H1 (cell line): ENCODE results near the gene RAD18. TPM values are rescaled to one million over a fixed set of nuclear protein-coding genes. Genes with fewer than 3 reads are reported as not detected.

ENCODE experiments used
- CTCF ChIA-PET: fragments of 300-600 bp; sonication (Branson Sonifier 250); formaldehyde crosslinking; loops from one replicate; lab custom pipeline; 2021; ENCODE audit not compliant: partially characterized antibody; lab: Charles Lee
- POLR2A ChIA-PET: fragments of 300-600 bp; sonication (Branson Sonifier 250); formaldehyde crosslinking; loops from one replicate; lab custom pipeline; 2021; ENCODE audit warnings: inconsistent platforms; ENCODE audit not compliant: partially characterized antibody; lab: Charles Lee
- DNase-seq, 2 experiments: peaks; one replicate each; pipeline versions ENCODE4 v3.0.0 to v3.0.0-alpha.2; 2010 to 2022; ENCODE audit warnings: low spot score in 2 of 2, low read depth in 1 of 2, mixed read lengths in 1 of 2
- FAIRE-seq: peaks from 2 replicates; lab custom pipeline; 2011; peaks lifted over from hg19 to GRCh38; lab: Jason Lieb, UNC
- H2AFZ ChIP-seq: 2 replicates; pipeline ENCODE4 v1.8.1; 2012; ENCODE audit warnings: low read length, inconsistent platforms
- H2AK5ac ChIP-seq: 2 replicates; pipeline ENCODE4 v1.6.1; 2013; ENCODE audit warnings: low read depth, low read length
- H2BK120ac ChIP-seq: replicated peaks from 2 replicates; pipeline ENCODE3; 2013; ENCODE audit warnings: low read depth, low read length, inconsistent platforms
- H2BK12ac ChIP-seq: 2 replicates; pipeline ENCODE4 v1.6.1; 2013; ENCODE audit warnings: low read depth, low read length
- H2BK15ac ChIP-seq: 2 replicates; pipeline ENCODE4 v1.6.1; 2013; ENCODE audit warnings: low read length
- H2BK20ac ChIP-seq: 2 replicates; pipeline ENCODE4 v1.6.1; 2013; ENCODE audit warnings: low read length
- H2BK5ac ChIP-seq: 2 replicates; pipeline ENCODE4 v1.6.1; 2013; ENCODE audit warnings: low read depth, low read length
- H3K14ac ChIP-seq: 2 replicates; pipeline ENCODE4 v1.6.1; 2013; ENCODE audit warnings: inconsistent platforms; ENCODE audit not compliant: insufficient read length
- H3K18ac ChIP-seq: 2 replicates; pipeline ENCODE4 v1.6.1; 2013; ENCODE audit warnings: low read length; ENCODE audit errors: extremely low read depth
- H3K23ac ChIP-seq: 2 replicates; pipeline ENCODE4 v1.6.1; 2013; ENCODE audit warnings: inconsistent platforms; ENCODE audit not compliant: insufficient read length
- H3K23me2 ChIP-seq: 2 replicates; pipeline ENCODE4 v1.6.1; 2013; ENCODE audit warnings: low read depth, low read length
- H3K27ac ChIP-seq: 2 replicates; pipeline ENCODE4 v1.6.1; 2011; ENCODE audit warnings: low read depth, low read length, inconsistent platforms
- H3K27me3 ChIP-seq, 4 experiments: replicated peaks in 1 of 4; 1 replicate in 1 of 4; 2 replicates in 3 of 4; pipeline versions ENCODE4 v1.6.1 to v1.8.1; 2011 to 2013; ENCODE audit warnings: low read length in 3 of 4, mild to moderate bottlenecking in 3 of 4, inconsistent platforms in 2 of 4, mixed read lengths in 2 of 4, moderate library complexity in 1 of 4; ENCODE audit not compliant: control insufficient read depth in 3 of 4, insufficient read depth in 3 of 4; ENCODE audit errors: extremely low read depth in 1 of 4
- H3K36me3 ChIP-seq, 4 experiments: 2 replicates each; pipeline versions ENCODE4 v1.6.1 to v1.8.1; 2011 to 2013; ENCODE audit warnings: mild to moderate bottlenecking in 4 of 4, low read length in 3 of 4, moderate library complexity in 2 of 4, control low read depth in 1 of 4, inconsistent platforms in 1 of 4; ENCODE audit not compliant: insufficient read depth in 4 of 4, control insufficient read depth in 2 of 4
- H3K4ac ChIP-seq: replicated peaks from 2 replicates; pipeline ENCODE3; 2013; ENCODE audit warnings: low read length, low read depth, mixed read lengths, inconsistent platforms; ENCODE audit not compliant: insufficient read length
- H3K4me1 ChIP-seq, 4 experiments: replicated peaks in 1 of 4; 1 replicate in 1 of 4; 2 replicates in 3 of 4; pipeline versions ENCODE4 v1.6.1 to v1.8.1; 2011 to 2013; ENCODE audit warnings: low read length in 3 of 4, inconsistent platforms in 2 of 4, mixed read lengths in 1 of 4; ENCODE audit not compliant: insufficient read depth in 4 of 4, control insufficient read depth in 3 of 4
- H3K4me2 ChIP-seq, 2 experiments: 2 replicates each; pipeline versions ENCODE4 v1.6.1 to v1.8.1; 2011 to 2013; ENCODE audit warnings: low read depth in 2 of 2, low read length in 2 of 2, control low read depth in 1 of 2, inconsistent platforms in 1 of 2, mild to moderate bottlenecking in 1 of 2; ENCODE audit not compliant: insufficient read depth in 1 of 2
- H3K4me3 ChIP-seq, 4 experiments: fragments of 200-600, 300-600 bp in 1 of 4; sonication (generic), shearing (Covaris generic), sonication (Bioruptor Twin) in 1 of 4; 2 replicates each; pipeline versions ENCODE4 v1.5.1 to v1.8.1; 2011 to 2016; ENCODE audit warnings: low read length in 4 of 4, low read depth in 3 of 4, control low read depth in 2 of 4, inconsistent platforms in 2 of 4, mild to moderate bottlenecking in 2 of 4, mixed read lengths in 1 of 4, moderate library complexity in 1 of 4; ENCODE audit not compliant: insufficient read depth in 2 of 4; ENCODE audit errors: extremely low read depth in 1 of 4
- H3K56ac ChIP-seq: replicated peaks from 2 replicates; pipeline ENCODE3; 2013; ENCODE audit warnings: low read depth, mild to moderate bottlenecking, mixed read lengths, low read length, inconsistent platforms; ENCODE audit not compliant: insufficient read length
- H3K79me1 ChIP-seq: 2 replicates; pipeline ENCODE4 v1.6.1; 2013; ENCODE audit warnings: low read depth, low read length, control low read depth
- H3K79me2 ChIP-seq, 2 experiments: 2 replicates each; pipeline versions ENCODE4 v1.6.1 to v1.8.1; 2012 to 2013; ENCODE audit warnings: low read length in 2 of 2, mild to moderate bottlenecking in 2 of 2, inconsistent platforms in 1 of 2; ENCODE audit not compliant: insufficient read depth in 2 of 2, control insufficient read depth in 1 of 2
- H3K9ac ChIP-seq, 4 experiments: replicated peaks in 1 of 4; 1 replicate in 1 of 4; 2 replicates in 3 of 4; pipeline versions ENCODE4 v1.6.1 to v1.8.1; 2011 to 2013; ENCODE audit warnings: low read depth in 3 of 4, low read length in 3 of 4, control low read depth in 2 of 4, mild to moderate bottlenecking in 2 of 4, moderate library complexity in 2 of 4, inconsistent platforms in 1 of 4; ENCODE audit errors: extremely low read depth in 1 of 4
- H3K9me3 ChIP-seq, 2 experiments: 2 replicates each; pipeline versions ENCODE4 v1.6.1 to v1.8.1; 2012 to 2013; ENCODE audit warnings: mild to moderate bottlenecking in 2 of 2, moderate library complexity in 2 of 2, control low read depth in 1 of 2, inconsistent platforms in 1 of 2, low read depth in 1 of 2, low read length in 1 of 2, mixed read lengths in 1 of 2; ENCODE audit not compliant: insufficient read depth in 2 of 2
- H4K20me1 ChIP-seq, 2 experiments: replicated peaks in 1 of 2; 2 replicates each; pipeline versions ENCODE3 to v1.8.1; 2011 to 2013; ENCODE audit warnings: inconsistent platforms in 2 of 2, low read length in 2 of 2, mild to moderate bottlenecking in 1 of 2; ENCODE audit not compliant: insufficient read depth in 2 of 2, control insufficient read depth in 1 of 2
- H4K5ac ChIP-seq: 2 replicates; pipeline ENCODE4 v1.6.1; 2013; ENCODE audit warnings: low read length, low read depth, mixed read lengths, inconsistent platforms; ENCODE audit not compliant: insufficient read length
- H4K8ac ChIP-seq: 2 replicates; pipeline ENCODE4 v1.8.0; 2013; ENCODE audit warnings: mild to moderate bottlenecking, moderate library complexity, low read length, inconsistent platforms; ENCODE audit not compliant: insufficient read depth; ENCODE audit errors: extremely low read depth
- H4K91ac ChIP-seq: replicated peaks from 2 replicates; pipeline ENCODE3; 2013; ENCODE audit warnings: low read length, mixed read lengths, inconsistent platforms; ENCODE audit not compliant: insufficient read length
- ATF3 ChIP-seq: IDR thresholded peaks from 2 replicates; pipeline ENCODE4 v1.6.1; 2011; ENCODE audit warnings: low read depth, mild to moderate bottlenecking, low read length; ENCODE audit not compliant: insufficient read depth
- CEBPB ChIP-seq: IDR thresholded peaks from 2 replicates; pipeline ENCODE4 v1.6.1; 2012; ENCODE audit warnings: low read depth, low read length
- EGR1 ChIP-seq: IDR thresholded peaks from 2 replicates; pipeline ENCODE4 v1.6.1; 2011; ENCODE audit warnings: low read depth, low read length, borderline replicate concordance
- EP300 ChIP-seq, 2 experiments: IDR thresholded peaks; 1 replicate in 1 of 2; 2 replicates in 1 of 2; pipeline ENCODE4 v1.6.1; 2011 to 2012; ENCODE audit warnings: low read depth in 2 of 2, low read length in 2 of 2, mild to moderate bottlenecking in 2 of 2, borderline replicate concordance in 1 of 2, inconsistent platforms in 1 of 2, moderate library complexity in 1 of 2
- HDAC6 ChIP-seq: IDR thresholded peaks from one replicate; pipeline ENCODE4 v1.7.1; 2012; ENCODE audit warnings: low read depth, mild to moderate bottlenecking, inconsistent platforms, low read length, moderate library complexity
- KDM4A ChIP-seq: IDR thresholded peaks from one replicate; pipeline ENCODE4 v1.7.1; 2012; ENCODE audit warnings: low read depth, mild to moderate bottlenecking, moderate library complexity, low read length, inconsistent platforms; ENCODE audit not compliant: severe bottlenecking
- MAFK ChIP-seq: IDR thresholded peaks from 2 replicates; pipeline ENCODE4 v1.6.1; 2012; ENCODE audit warnings: low read depth, mild to moderate bottlenecking, improper control_type of control experiment, low read length
- RFX5 ChIP-seq: IDR thresholded peaks from 2 replicates; pipeline ENCODE4 v1.6.1; 2011; ENCODE audit warnings: low read depth, low read length, improper control_type of control experiment, borderline replicate concordance
- SP2 ChIP-seq: IDR thresholded peaks from 2 replicates; pipeline ENCODE4 v1.6.1; 2012; ENCODE audit warnings: mild to moderate bottlenecking, low read length, inconsistent platforms
- SUZ12 ChIP-seq: fragments of 200-600 bp; sonication (generic); IDR thresholded peaks from 2 replicates; pipeline ENCODE4 v1.6.1; 2012; ENCODE audit warnings: mild to moderate bottlenecking, inconsistent platforms, low read length, moderate library complexity, mixed read lengths
- USF2 ChIP-seq: IDR thresholded peaks from 2 replicates; pipeline ENCODE4 v1.6.1; 2011; ENCODE audit warnings: low read length, improper control_type of control experiment
- WGBS, 2 experiments: shearing (Covaris generic) in 1 of 2; methylation state at CpG; one replicate each; pipeline versions ENCODE4 v1.1.6 to v1.1.7; 2013 to 2015; ENCODE audit warnings: low lambda C conversion rate in 2 of 2, mixed read lengths in 2 of 2, inconsistent platforms in 1 of 2, low coverage in 1 of 2, missing lambda C conversion rate in 1 of 2; ENCODE audit not compliant: insufficient replicate concordance in 2 of 2, insufficient coverage in 1 of 2, insufficient read length in 1 of 2; ENCODE audit errors: extremely low coverage in 1 of 2, missing lambda C conversion rate in 1 of 2; 5-methylcytosine and 5-hydroxymethylcytosine counted together
- polyA plus RNA-seq, 7 experiments: library from polyadenylated mRNA; depleted of rRNA in 3 of 7; stranded (reverse) in 5 of 7; unstranded in 2 of 7; fragments of >200 nt in 5 of 7; fragments of 200-250 nt in 2 of 7; gene quantifications; 1 replicate in 5 of 7; 2 replicates in 1 of 7; 4 replicates in 1 of 7; pipeline versions ENCODE4 v1.2.1 to v1.2.3, GENCODE V29; 2011 to 2013; ENCODE audit warnings: missing spikeins in 2 of 7, mixed read lengths in 2 of 7
- total RNA-seq: library from RNA; stranded (reverse); fragmentation: NEBNext Ultra II Directional; extraction: Animal tissue kit (Norgen Biotek cat#: 25700); gene quantifications from 2 replicates; pipeline ENCODE4 v1.2.1, GENCODE V29; 2021

Gene RAD18
- total and polyA plus RNA-seq, 2 of the 8 experiments (the other 6 are each of a cell fraction or from before 2014, with no cell fraction given), result 13.0 to 23.2 TPM

- FAIRE-seq, result no peak
- H3K36me3 ChIP-seq, result no peaks in the 10 kb centered on the region
- H4K8ac ChIP-seq, result no peak overlapping the region
- H2AK5ac ChIP-seq, result no peak overlapping the region
- no peak overlapping the region for H3K4me2 ChIP-seq
- no peak overlapping the region for H3K4me3 ChIP-seq
- no peaks in the 10 kb centered on the region; a peak in 1 of 4 replicates for H3K9me3 ChIP-seq
- H3K79me1 ChIP-seq, result no peaks in the 10 kb centered on the region
- no peak overlapping the region for H3K18ac ChIP-seq
- CTCF ChIA-PET, result interaction anchor here (0.7 to 13.2 kb wide), 39 partner anchors 11 to 391 kb away, joined by 3 to 200 read pairs (median 9); partner anchors contain the start of genes SRGAP3 and THUMPD3
- no peak overlapping the region for H3K9ac ChIP-seq
- H2BK15ac ChIP-seq, result no peak overlapping the region
- H2AFZ ChIP-seq, result no peak overlapping the region
- no peak overlapping the region for H2BK120ac ChIP-seq
- H3K14ac ChIP-seq, result no peak overlapping the region
- H3K56ac ChIP-seq, result no peak overlapping the region
- POLR2A ChIA-PET, result interaction anchor here (0.6 to 2.2 kb wide), 4 partner anchors 11 to 262 kb away, joined by 3 to 5 read pairs (median 4); partner anchors contain the start of gene SRGAP3
- no peak overlapping the region for H2BK12ac ChIP-seq
- no peaks in the 10 kb centered on the region for H3K27me3 ChIP-seq
- H2BK5ac ChIP-seq, result no peak overlapping the region
- DNase-seq, result peak in 1 of 2 experiments; percentile 32
- no peak overlapping the region for H4K91ac ChIP-seq
- H3K23ac ChIP-seq, result no peak overlapping the region
- no peaks in the 10 kb centered on the region for H4K20me1 ChIP-seq
- 77% methylated on average over 6 of the region's 6 CpGs; no CpG with 5 or more reads in 1 of the 2 experiments for WGBS, 2 experiments
- no peak overlapping the region for H2BK20ac ChIP-seq
- H4K5ac ChIP-seq, result no peak overlapping the region
- no peaks in the 10 kb centered on the region for H3K79me2 ChIP-seq
- H3K27ac ChIP-seq, result no peak overlapping the region
- no peak overlapping the region for H3K4ac ChIP-seq
- H3K4me1 ChIP-seq, result peaks cover 0 to 4% (median under 1%) of the 10 kb centered on the region in 4 experiments; a peak in 3 of 7 replicates
- no peaks in the 10 kb centered on the region for H3K23me2 ChIP-seq
- TF ChIP-seq SUZ12 (no peak), RFX5 (no peak), SP2 (no peak), ATF3 (no peak), HDAC6 (no peak), EP300 (IDR thresholded peaks at IDR 0.05; ENCODE audit: borderline replicate concordance in 1 of 2, low read depth in 2 of 2, low read length in 2 of 2) (no peak), MAFK (no peak), EGR1 (no peak), CEBPB (no peak), KDM4A (no peak), USF2 (no peak)
These were observed 23.5 kb upstream of the RAD18 start for GRCh38 chr3:8986741-8987140.
